Bone marrow (tissue), 2 donors: ENCODE data around the gene ABCG8.

Source experiments
- DNase-seq, 2 donors: peaks; one replicate each; lab custom pipeline; 2025; lab: John Stamatoyannopoulos, UW

The ABCG8 gene

GRCh38 chr2:43826305-43827250 lies 12.2 kb upstream of the ABCG8 start:
- no peak for DNase-seq

GRCh38 chr2:43831543-43832294 lies 7.1 kb upstream of the ABCG8 start:
- DNase-seq = no peak

- DNase-seq = no peak
Observed at GRCh38 chr2:43832457-43832856, 6.3 kb upstream of the ABCG8 start.

- no peak for DNase-seq
Observed at GRCh38 chr2:43837033-43837432, 1.7 kb upstream of the ABCG8 start.

- no peak for DNase-seq
Observed at GRCh38 chr2:43837831-43838559, 776 bp upstream of the ABCG8 start.

- no peak for DNase-seq
Observed at GRCh38 chr2:43839776-43840564, 1.2 kb downstream of the ABCG8 start.

- DNase-seq = no peak
Observed at GRCh38 chr2:43840965-43841364, 2.2 kb downstream of the ABCG8 start.

GRCh38 chr2:43841949-43842865 lies 3.4 kb downstream of the ABCG8 start:
- DNase-seq = no peak

GRCh38 chr2:43842866-43843226 lies 4.1 kb downstream of the ABCG8 start:
- no peak for DNase-seq

- DNase-seq = no peak
Observed at GRCh38 chr2:43845181-43845580, 6.4 kb downstream of the ABCG8 start.

GRCh38 chr2:43846140-43846793 lies 7.5 kb downstream of the ABCG8 start:
- no peak for DNase-seq

GRCh38 chr2:43848214-43848613 lies 9.4 kb downstream of the ABCG8 start:
- DNase-seq = no peak

GRCh38 chr2:43851011-43851980 lies 12.5 kb downstream of the ABCG8 start:
- DNase-seq = no peak

- no peak for DNase-seq
Observed at GRCh38 chr2:43852196-43852730, 13.5 kb downstream of the ABCG8 start.

GRCh38 chr2:43853141-43854081 lies 14.6 kb downstream of the ABCG8 start:
- no peak for DNase-seq

GRCh38 chr2:43854671-43855070 lies 15.9 kb downstream of the ABCG8 start:
- DNase-seq = no peak

- no peak for DNase-seq
Observed at GRCh38 chr2:43855292-43855691, 16.5 kb downstream of the ABCG8 start.
